Pancreas (tissue), 10 donors: ENCODE data around the gene WIPF3. TPM values are rescaled to one million over a fixed set of nuclear protein-coding genes. Genes with fewer than 3 reads are reported as not detected.

Source experiments
- ATAC-seq, 4 donors: fragments of 200-7000 bp; cut with Tn5 transposase; one replicate each; pipeline versions ENCODE4 v1.8.0 to v1.9.1; 2020; ENCODE audit warnings: mild to moderate bottlenecking in 4 of 4, moderate library complexity in 4 of 4
- DNase-seq, 6 donors: peaks; one replicate each; pipeline ENCODE4 v3.0.0-alpha.2; 2020
- FAIRE-seq: peaks from 2 replicates; lab custom pipeline; 2012; peaks lifted over from hg19 to GRCh38; lab: Jason Lieb, UNC
- H3K27ac ChIP-seq, 4 donors: fragments of 200-600 bp; sonication (generic); 1 replicate in 3 of 4; 2 replicates in 1 of 4; pipeline versions ENCODE4 v1.5.0 to v1.8.0; 2020
- H3K27me3 ChIP-seq, 4 donors: fragments of 200-600 bp; one replicate each; pipeline ENCODE4 v1.8.0; 2021
- H3K36me3 ChIP-seq, 3 donors: fragments of 200-600 bp; sonication (generic) in 1 of 3; one replicate each; pipeline versions ENCODE4 v1.5.0 to v1.8.0; 2020 to 2021
- H3K4me1 ChIP-seq, 3 donors: fragments of 200-600 bp; one replicate each; pipeline ENCODE4 v1.8.0; 2021
- H3K4me3 ChIP-seq, 4 donors: fragments of 200-600 bp; sonication (generic) in 2 of 4; one replicate each; pipeline versions ENCODE4 v1.5.0 to v1.8.0; 2020 to 2021
- H3K9me3 ChIP-seq, 4 donors: fragments of 200-600 bp; one replicate each; pipeline ENCODE4 v1.8.0; 2021
- CTCF ChIP-seq, 4 donors: fragments of 200-600 bp; sonication (generic) in 3 of 4; IDR thresholded peaks; one replicate each; pipeline versions ENCODE4 v1.5.0 to v1.8.0; 2021; ENCODE audit warnings: antibody characterized with exemption in 4 of 4
- WGBS, 2 donors: extraction: QIAGEN DNeasy Blood & Tissue Kit; methylation state at CpG; one replicate each; pipeline ENCODE4 v1.1.7; 2013; 5-methylcytosine and 5-hydroxymethylcytosine counted together
- intact Hi-C, 3 donors: fragments of 100-400 bp; cut with DNase I; formaldehyde crosslinking; loops; one replicate each; pipeline versions ENCODE4 v1.11.1 to v1.14.2; 2022
- polyA plus RNA-seq, 2 donors: library from polyadenylated mRNA; stranded (reverse); fragments of 200-250 nt; gene quantifications; one replicate each; pipeline ENCODE4 v1.2.3, GENCODE V29; 2013
- total RNA-seq, 6 donors: library from RNA; stranded (reverse); fragmentation: NEBNext Ultra II Directional in 4 of 6; extraction: Animal tissue kit (Norgen Biotek cat#: 25700) in 4 of 6; gene quantifications; one replicate each; pipeline versions ENCODE4 v1.2.1 to v1.2.4, GENCODE V29; 2021 to 2023
- donor health status: healthy with polysubstance abuse.
- donor health status: DM: no; HTN: no; CAD: no; lungs with moderate emphysema.
- donor health status: DM: no; HTN: no; CAD: no.
- donor health status: control.
- donor health status: control.
- donor health status: Bipolar disorder and iron deficiency.
- donor health status: DM: yes; HTN: yes; CAD: no.
- donor health status: DM: no; HTN: no; CAD: no.
- donor health status: DM: no; HTN: no; CAD: no.
- donor health status: DM: yes; HTN: yes; CAD: no.

WIPF3 gene
- total and polyA plus RNA-seq, 8 donors = 0.98 to 4.6 (median 1.6) TPM

- no peak for DNase-seq
- no peak for TF ChIP-seq CTCF (IDR thresholded peaks at IDR 0.05)
- 83% methylated on average over 7 of the region's 7 CpGs for WGBS, 2 donors
- peak overlapping the region in 1 of 4 donors; percentile 78 for H3K4me3 ChIP-seq
- ATAC-seq = no peak
- H3K36me3 ChIP-seq = no peaks in the 10 kb centered on the region
- intact Hi-C loops = no loop called here
- peaks cover 0 to 7% (median 0%) of the 10 kb centered on the region in 3 donors for H3K4me1 ChIP-seq
- no peaks in the 10 kb centered on the region for H3K27me3 ChIP-seq
- no peak for FAIRE-seq
- H3K9me3 ChIP-seq = no peaks in the 10 kb centered on the region
- H3K27ac ChIP-seq = peak overlapping the region in 1 of 4 donors; percentile 79
Measured at GRCh38 chr7:29808075-29808801, 1.9 kb downstream of the WIPF3 start.

GRCh38 chr7:29809533-29810155, 3.3 kb downstream of the WIPF3 start:
- no peak for ATAC-seq
- DNase-seq = no peak
- FAIRE-seq = no peak
- Histone ChIP-seq H3K4me1 (peaks cover 0 to 7% (median 0%) of the 10 kb centered on the region in 3 donors), H3K27ac (no peak overlapping the region), H3K9me3 (no peaks in the 10 kb centered on the region), H3K36me3 (no peaks in the 10 kb centered on the region), H3K4me3 (no peak overlapping the region), H3K27me3 (no peaks in the 10 kb centered on the region)
- no peak for TF ChIP-seq CTCF (IDR thresholded peaks at IDR 0.05)
- intact Hi-C loops = no loop called here
- 78 to 86% methylated on average over 11 of the region's 11 CpGs for WGBS, 2 donors

- Histone ChIP-seq H3K36me3 (no peaks in the 10 kb centered on the region), H3K27ac (no peak overlapping the region), H3K4me1 (peaks cover 0 to 7% (median 0%) of the 10 kb centered on the region in 3 donors), H3K9me3 (no peaks in the 10 kb centered on the region), H3K4me3 (no peak overlapping the region), H3K27me3 (no peaks in the 10 kb centered on the region)
- intact Hi-C loops = no loop called here
- DNase-seq (no peak), ATAC-seq (no peak), FAIRE-seq (no peak)
- no peak for TF ChIP-seq CTCF (IDR thresholded peaks at IDR 0.05)
Measured at GRCh38 chr7:29810297-29810696, 4.0 kb downstream of the WIPF3 start.

- WGBS, 2 donors = 79 to 84% methylated on average over 5 of the region's 5 CpGs
- no peak for DNase-seq
- no peak for FAIRE-seq
- H3K27me3 ChIP-seq = no peaks in the 10 kb centered on the region
- no peak for ATAC-seq
- peaks cover 0 to 7% (median 0%) of the 10 kb centered on the region in 3 donors for H3K4me1 ChIP-seq
- H3K27ac ChIP-seq = no peak overlapping the region
- no peaks in the 10 kb centered on the region for H3K9me3 ChIP-seq
- no peak overlapping the region for H3K4me3 ChIP-seq
- intact Hi-C loops = no loop called here
- no peaks in the 10 kb centered on the region for H3K36me3 ChIP-seq
- no peak for TF ChIP-seq CTCF (IDR thresholded peaks at IDR 0.05)
Measured at GRCh38 chr7:29810813-29811482, 4.6 kb downstream of the WIPF3 start.
